Measurements from ENCODE around the gene MEGF8.

MEGF8 gene

GRCh38 chr19:42357290-42357689 is 31.9 kb downstream of the MEGF8 start:
- peaks cover 2% of the 10 kb centered on the region; the same call in 1 of the 2 replicates for H4K20me1 ChIP-seq (ENCODE audit: insufficient read depth, low read length)
- no peak overlapping the region for H3K4me3 ChIP-seq (ENCODE audit: low read length)
- no peaks in the 10 kb centered on the region for H3K79me2 ChIP-seq (ENCODE audit: low read length)
- H3K4me2 ChIP-seq (ENCODE audit: low read length): no peak overlapping the region
- peaks cover 5% of the 10 kb centered on the region; the same call in 1 of the 2 replicates for H3K4me1 ChIP-seq (ENCODE audit: low read length)
- H2AFZ ChIP-seq (ENCODE audit: low read depth, low read length): no peak overlapping the region
- peaks cover 7% of the 10 kb centered on the region for H3K36me3 ChIP-seq (replicated peaks; ENCODE audit: low read depth, low read length)
- H3K27ac ChIP-seq (ENCODE audit: low read length): no peak overlapping the region
- H3K9ac ChIP-seq (ENCODE audit: low read length): no peak overlapping the region
- no peak for TF ChIP-seq CTCF (IDR thresholded peaks at IDR 0.05; ENCODE audit: low read depth, low read length)
- no peak for TF ChIP-seq EZH2phosphoT487 (IDR thresholded peaks at IDR 0.05; ENCODE audit: low read depth)
- no peaks in the 10 kb centered on the region for H3K27me3 ChIP-seq (ENCODE audit: low read depth, low read length)
- H3K9me3 ChIP-seq (ENCODE audit: insufficient read depth, low read length): no peaks in the 10 kb centered on the region

GRCh38 chr19:42360787-42361544 is 35.5 kb downstream of the MEGF8 start:
- H3K79me2 ChIP-seq (ENCODE audit: low read length): no peaks in the 10 kb centered on the region
- peaks cover 19% of the 10 kb centered on the region for H3K4me1 ChIP-seq (ENCODE audit: low read length)
- H3K9me3 ChIP-seq (ENCODE audit: insufficient read depth, low read length): 0 out of 2 replicates have a peak, but pooled peaks cover 8% of the 10 kb centered on the region
- H3K27me3 ChIP-seq (ENCODE audit: low read depth, low read length): no peaks in the 10 kb centered on the region
- peaks cover 24% of the 10 kb centered on the region for H3K36me3 ChIP-seq (replicated peaks; ENCODE audit: low read depth, low read length)
- H4K20me1 ChIP-seq (ENCODE audit: insufficient read depth, low read length): no peaks in the 10 kb centered on the region
- no peak overlapping the region for H2AFZ ChIP-seq (ENCODE audit: low read depth, low read length)
- TF ChIP-seq CTCF (IDR thresholded peaks at IDR 0.05; ENCODE audit: low read depth, low read length) (no peak), EZH2phosphoT487 (IDR thresholded peaks at IDR 0.05; ENCODE audit: low read depth) (no peak)
- H3K27ac ChIP-seq (ENCODE audit: low read length): no peak overlapping the region
- H3K4me3 ChIP-seq (ENCODE audit: low read length): no peak overlapping the region
- no peak overlapping the region for H3K4me2 ChIP-seq (ENCODE audit: low read length)
- no peak overlapping the region for H3K9ac ChIP-seq (ENCODE audit: low read length)

- Histone ChIP-seq H3K4me2 (ENCODE audit: low read length) (no peak overlapping the region), H3K9ac (ENCODE audit: low read length) (no peak overlapping the region), H3K36me3 (replicated peaks; ENCODE audit: low read depth, low read length) (peaks cover 24% of the 10 kb centered on the region), H3K9me3 (ENCODE audit: insufficient read depth, low read length) (0 out of 2 replicates have a peak, but pooled peaks cover 8% of the 10 kb centered on the region), H3K27me3 (ENCODE audit: low read depth, low read length) (no peaks in the 10 kb centered on the region), H3K79me2 (ENCODE audit: low read length) (no peaks in the 10 kb centered on the region), H4K20me1 (ENCODE audit: insufficient read depth, low read length) (no peaks in the 10 kb centered on the region), H3K4me1 (ENCODE audit: low read length) (peaks cover 19% of the 10 kb centered on the region), H2AFZ (ENCODE audit: low read depth, low read length) (no peak overlapping the region), H3K27ac (ENCODE audit: low read length) (no peak overlapping the region), H3K4me3 (ENCODE audit: low read length) (no peak overlapping the region)
- TF ChIP-seq CTCF (IDR thresholded peaks at IDR 0.05; ENCODE audit: low read depth, low read length): no peak
- TF ChIP-seq EZH2phosphoT487 (IDR thresholded peaks at IDR 0.05; ENCODE audit: low read depth): no peak
These were observed 36.1 kb downstream of the MEGF8 start for GRCh38 chr19:42361545-42361910.

GRCh38 chr19:42362342-42362741 is 36.9 kb downstream of the MEGF8 start:
- H3K9me3 ChIP-seq (ENCODE audit: insufficient read depth, low read length): 0 out of 2 replicates have a peak, but pooled peaks cover 8% of the 10 kb centered on the region
- TF ChIP-seq EZH2phosphoT487 (IDR thresholded peaks at IDR 0.05; ENCODE audit: low read depth) (no peak), CTCF (IDR thresholded peaks at IDR 0.05; ENCODE audit: low read depth, low read length) (no peak)
- peaks cover 24% of the 10 kb centered on the region for H3K36me3 ChIP-seq (replicated peaks; ENCODE audit: low read depth, low read length)
- H4K20me1 ChIP-seq (ENCODE audit: insufficient read depth, low read length): no peaks in the 10 kb centered on the region
- H3K79me2 ChIP-seq (ENCODE audit: low read length): no peaks in the 10 kb centered on the region
- no peak overlapping the region for H3K4me3 ChIP-seq (ENCODE audit: low read length)
- H3K4me2 ChIP-seq (ENCODE audit: low read length): no peak overlapping the region
- no peaks in the 10 kb centered on the region for H3K27me3 ChIP-seq (ENCODE audit: low read depth, low read length)
- no peak overlapping the region for H3K27ac ChIP-seq (ENCODE audit: low read length)
- no peak overlapping the region for H3K9ac ChIP-seq (ENCODE audit: low read length)
- no peak overlapping the region for H2AFZ ChIP-seq (ENCODE audit: low read depth, low read length)
- peaks cover 18% of the 10 kb centered on the region for H3K4me1 ChIP-seq (ENCODE audit: low read length)
